Mesenchymal stem cell (in vitro differentiated cells and primary cell): Measurements from ENCODE around the gene DOCK10.

Experiments
- DNase-seq: peaks from one replicate; pipeline ENCODE4 v3.0.0-alpha.2; 2013
- H2AFZ ChIP-seq: one replicate; pipeline ENCODE4 v1.6.1; 2013; ENCODE audit warnings: low read depth, mild to moderate bottlenecking, control low read depth, inconsistent platforms, low read length, moderate library complexity
- H2AK5ac ChIP-seq: 2 replicates; pipeline ENCODE4 v1.6.1; 2013; ENCODE audit warnings: low read length, moderate library complexity, mild to moderate bottlenecking, inconsistent platforms; ENCODE audit not compliant: severe bottlenecking
- H2BK120ac ChIP-seq: one replicate; pipeline ENCODE4 v1.6.1; 2013; ENCODE audit warnings: low read depth, mild to moderate bottlenecking, inconsistent platforms, low read length, moderate library complexity
- H2BK12ac ChIP-seq, 2 experiments: one replicate each; pipeline ENCODE4 v1.6.1; 2013; ENCODE audit warnings: inconsistent platforms in 2 of 2, low read length in 2 of 2, mild to moderate bottlenecking in 2 of 2, moderate library complexity in 2 of 2, control low read depth in 1 of 2
- H2BK15ac ChIP-seq: one replicate; pipeline ENCODE4 v1.6.1; 2013; ENCODE audit warnings: mild to moderate bottlenecking, low read depth, inconsistent platforms; ENCODE audit not compliant: poor library complexity, severe bottlenecking
- H2BK5ac ChIP-seq: 2 replicates; pipeline ENCODE4 v1.6.1; 2013; ENCODE audit warnings: low read depth, mild to moderate bottlenecking, low read length, control low read depth, inconsistent platforms; ENCODE audit not compliant: poor library complexity, severe bottlenecking
- H3K14ac ChIP-seq, 2 experiments: one replicate each; pipeline ENCODE4 v1.6.1; 2013; ENCODE audit warnings: inconsistent platforms in 2 of 2, low read length in 2 of 2, control low read depth in 1 of 2, mild to moderate bottlenecking in 1 of 2, moderate library complexity in 1 of 2
- H3K18ac ChIP-seq, 2 experiments: one replicate each; pipeline ENCODE4 v1.6.1; 2013; ENCODE audit warnings: inconsistent platforms in 2 of 2, low read length in 2 of 2, control low read depth in 1 of 2, low read depth in 1 of 2, mild to moderate bottlenecking in 1 of 2
- H3K23ac ChIP-seq, 2 experiments: one replicate each; pipeline ENCODE4 v1.6.1; 2013; ENCODE audit warnings: inconsistent platforms in 2 of 2, low read length in 2 of 2, mild to moderate bottlenecking in 2 of 2, moderate library complexity in 2 of 2, control low read depth in 1 of 2
- H3K27ac ChIP-seq: 2 replicates; pipeline ENCODE4 v1.5.1; 2013; ENCODE audit warnings: mild to moderate bottlenecking, moderate library complexity, low read length, control low read depth, inconsistent platforms; ENCODE audit not compliant: poor library complexity, severe bottlenecking
- H3K27me3 ChIP-seq, 2 experiments: 2 replicates each; pipeline versions ENCODE4 v1.6.1 to v1.7.0; 2013; ENCODE audit warnings: low read length in 2 of 2, mild to moderate bottlenecking in 2 of 2, moderate library complexity in 2 of 2, control low read depth in 1 of 2, inconsistent platforms in 1 of 2; ENCODE audit not compliant: control insufficient read depth in 1 of 2, insufficient read depth in 1 of 2
- H3K36me3 ChIP-seq, 2 experiments: 2 replicates each; pipeline versions ENCODE4 v1.6.1 to v1.7.0; 2013; ENCODE audit warnings: low read length in 2 of 2, control low read depth in 1 of 2, inconsistent platforms in 1 of 2, low read depth in 1 of 2, mild to moderate bottlenecking in 1 of 2; ENCODE audit not compliant: insufficient read depth in 2 of 2, control insufficient read depth in 1 of 2
- H3K4ac ChIP-seq, 2 experiments: one replicate each; pipeline ENCODE4 v1.6.1; 2013; ENCODE audit warnings: inconsistent platforms in 2 of 2, low read length in 2 of 2, mild to moderate bottlenecking in 2 of 2, moderate library complexity in 2 of 2, control low read depth in 1 of 2, low read depth in 1 of 2
- H3K4me1 ChIP-seq: 2 replicates; pipeline ENCODE4 v1.6.1; 2013; ENCODE audit warnings: low read depth, low read length, control low read depth; ENCODE audit not compliant: control insufficient read depth, insufficient read depth
- H3K4me2 ChIP-seq: 2 replicates; pipeline ENCODE4 v1.6.1; 2013; ENCODE audit warnings: low read length, mild to moderate bottlenecking, inconsistent platforms; ENCODE audit not compliant: poor library complexity, severe bottlenecking
- H3K4me3 ChIP-seq, 2 experiments: 2 replicates each; pipeline versions ENCODE4 v1.5.1 to v1.7.0; 2013; ENCODE audit warnings: low read length in 2 of 2, mild to moderate bottlenecking in 2 of 2, control low read depth in 1 of 2, low read depth in 1 of 2; ENCODE audit not compliant: insufficient read depth in 1 of 2
- H3K79me1 ChIP-seq: replicated peaks from 2 replicates; pipeline ENCODE4 v1.6.1; 2013; ENCODE audit warnings: mild to moderate bottlenecking, control low read depth, low read length, inconsistent platforms; ENCODE audit not compliant: poor library complexity, severe bottlenecking
- H3K9ac ChIP-seq: 2 replicates; pipeline ENCODE4 v1.7.0; 2013; ENCODE audit warnings: mild to moderate bottlenecking, low read length, moderate library complexity
- H3K9me3 ChIP-seq: 2 replicates; pipeline ENCODE4 v1.7.0; 2013; ENCODE audit warnings: mild to moderate bottlenecking, low read length; ENCODE audit not compliant: control insufficient read depth
- H4K8ac ChIP-seq: one replicate; pipeline ENCODE4 v1.6.1; 2013; ENCODE audit warnings: inconsistent platforms, mild to moderate bottlenecking, low read length, moderate library complexity
- H4K91ac ChIP-seq: one replicate; pipeline ENCODE4 v1.6.1; 2013; ENCODE audit warnings: mild to moderate bottlenecking, low read length, inconsistent platforms
- WGBS: methylation state at CpG from one replicate; pipeline ENCODE4 v1.1.7; 2013; ENCODE audit warnings: mixed read lengths; 5-methylcytosine and 5-hydroxymethylcytosine counted together

The DOCK10 gene

DNA sequence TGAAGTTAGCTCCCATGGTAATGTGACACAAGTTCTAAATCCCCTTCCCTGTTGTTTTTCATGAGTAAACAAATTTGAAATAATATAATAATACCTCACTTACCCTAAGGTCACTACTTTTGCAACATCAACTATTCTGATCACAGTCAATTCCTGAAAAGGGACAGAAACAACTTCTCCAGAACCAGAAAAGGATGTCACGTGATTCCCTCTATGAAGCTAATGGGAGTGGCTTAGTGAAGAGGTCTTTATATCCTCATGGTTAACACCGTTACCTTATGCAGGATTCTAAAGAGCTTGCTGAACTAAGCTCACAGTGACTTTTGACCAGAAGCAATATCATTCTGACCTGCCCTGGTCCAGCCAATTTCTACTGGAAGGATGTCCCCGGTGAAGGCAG, 51.6 kb downstream of the DOCK10 start:
- Histone ChIP-seq H2BK12ac (no peak overlapping the region), H3K36me3 (peaks cover 0 to 9% of the 10 kb centered on the region in 2 experiments), H4K8ac (no peak overlapping the region), H3K27ac (no peak overlapping the region), H3K18ac (no peak overlapping the region), H3K4me1 (no peaks in the 10 kb centered on the region), H3K79me1 (peaks cover 18% of the 10 kb centered on the region), H3K9me3 (no peaks in the 10 kb centered on the region), H3K4me2 (no peak overlapping the region), H3K4ac (no peak overlapping the region), H3K27me3 (no peaks in the 10 kb centered on the region), H2BK120ac (no peak overlapping the region), H2AFZ (no peak overlapping the region), H3K9ac (no peak overlapping the region), H3K4me3 (no peak overlapping the region), H4K91ac (no peak overlapping the region), H3K14ac (no peak overlapping the region), H2BK15ac (no peak overlapping the region), H2AK5ac (no peak overlapping the region), H2BK5ac (no peak overlapping the region), H3K23ac (no peak overlapping the region)
- no peak for DNase-seq
- WGBS = 90% methylated on average over 3 of the region's 3 CpGs

DNA sequence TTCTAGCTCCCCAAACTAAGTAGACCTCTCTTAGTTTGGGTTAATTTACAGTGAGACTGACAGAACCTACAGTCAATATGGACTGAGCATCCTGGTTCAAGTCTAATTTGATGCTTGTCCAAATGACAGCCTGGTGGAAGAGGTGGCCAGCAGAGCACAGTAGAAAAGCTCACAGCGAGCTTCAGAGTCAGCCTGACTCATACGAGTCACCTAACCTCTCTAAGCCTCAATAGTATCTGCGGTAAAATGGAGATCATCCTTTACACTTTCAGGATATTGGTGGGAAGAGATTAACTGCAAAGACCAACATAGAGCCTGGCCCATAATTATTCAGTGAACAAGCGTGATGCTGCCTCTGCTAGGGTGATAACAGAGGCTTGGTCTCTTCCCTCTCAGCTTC, 54.5 kb downstream of the DOCK10 start:
- H2BK5ac ChIP-seq = no peak overlapping the region
- no peak overlapping the region for H3K4ac ChIP-seq
- H3K14ac ChIP-seq = no peak overlapping the region
- H2AFZ ChIP-seq = no peak overlapping the region
- H3K23ac ChIP-seq = peak overlapping the region in 1 of 2 experiments; percentile 9
- no peak for DNase-seq
- H3K27ac ChIP-seq = no peak overlapping the region
- H2AK5ac ChIP-seq = no peak overlapping the region
- no peak overlapping the region for H4K8ac ChIP-seq
- 80% methylated on average over 3 of the region's 4 CpGs for WGBS
- H3K79me1 ChIP-seq = peaks cover 14% of the 10 kb centered on the region
- H2BK120ac ChIP-seq = no peak overlapping the region
- H2BK15ac ChIP-seq = no peak overlapping the region
- no peaks in the 10 kb centered on the region for H3K9me3 ChIP-seq
- no peak overlapping the region for H2BK12ac ChIP-seq
- no peak overlapping the region for H4K91ac ChIP-seq
- no peak overlapping the region for H3K18ac ChIP-seq
- H3K4me1 ChIP-seq = peaks cover 2% of the 10 kb centered on the region
- peaks cover 0 to 9% of the 10 kb centered on the region in 2 experiments for H3K36me3 ChIP-seq
- no peaks in the 10 kb centered on the region for H3K27me3 ChIP-seq
- no peak overlapping the region for H3K9ac ChIP-seq
- H3K4me3 ChIP-seq = no peak overlapping the region
- H3K4me2 ChIP-seq = no peak overlapping the region

DNA sequence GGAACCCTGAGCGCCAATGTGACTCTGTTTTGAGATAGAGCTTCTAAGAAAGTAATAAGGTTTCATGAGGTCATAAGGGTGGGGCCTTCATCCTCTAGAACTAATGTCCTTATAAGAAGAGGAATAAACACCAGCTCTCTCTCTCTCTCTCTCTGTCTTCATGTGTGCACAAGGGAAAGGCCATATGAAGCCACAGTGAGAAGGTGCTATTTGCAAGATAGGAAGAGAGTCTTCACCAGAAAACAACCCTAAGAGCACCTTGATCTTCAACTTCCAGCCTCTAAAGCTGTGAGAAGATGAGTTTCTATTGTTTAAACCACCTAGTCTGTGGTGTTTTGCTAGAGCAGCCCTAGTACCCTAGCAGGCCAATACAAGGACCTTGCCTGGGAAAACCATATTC, 55.8 kb downstream of the DOCK10 start:
- WGBS = 85% methylated on average over 1 of the region's 1 CpG
- no peak overlapping the region for H3K4ac ChIP-seq
- no peak for DNase-seq
- no peak overlapping the region for H2BK120ac ChIP-seq
- H4K91ac ChIP-seq = no peak overlapping the region
- H2BK15ac ChIP-seq = no peak overlapping the region
- H2AK5ac ChIP-seq = no peak overlapping the region
- H3K27me3 ChIP-seq = no peaks in the 10 kb centered on the region
- no peak overlapping the region for H4K8ac ChIP-seq
- H3K79me1 ChIP-seq = peaks cover 13% of the 10 kb centered on the region
- H3K14ac ChIP-seq = no peak overlapping the region
- H3K9me3 ChIP-seq = no peaks in the 10 kb centered on the region
- no peak overlapping the region for H2BK12ac ChIP-seq
- no peak overlapping the region for H2AFZ ChIP-seq
- H3K36me3 ChIP-seq = peaks cover 0 to 9% of the 10 kb centered on the region in 2 experiments
- no peak overlapping the region for H2BK5ac ChIP-seq
- no peak overlapping the region for H3K18ac ChIP-seq
- no peak overlapping the region for H3K9ac ChIP-seq
- no peak overlapping the region for H3K4me3 ChIP-seq
- H3K27ac ChIP-seq = no peak overlapping the region
- no peak overlapping the region for H3K23ac ChIP-seq
- H3K4me2 ChIP-seq = no peak overlapping the region
- peaks cover 2% of the 10 kb centered on the region for H3K4me1 ChIP-seq

DNA sequence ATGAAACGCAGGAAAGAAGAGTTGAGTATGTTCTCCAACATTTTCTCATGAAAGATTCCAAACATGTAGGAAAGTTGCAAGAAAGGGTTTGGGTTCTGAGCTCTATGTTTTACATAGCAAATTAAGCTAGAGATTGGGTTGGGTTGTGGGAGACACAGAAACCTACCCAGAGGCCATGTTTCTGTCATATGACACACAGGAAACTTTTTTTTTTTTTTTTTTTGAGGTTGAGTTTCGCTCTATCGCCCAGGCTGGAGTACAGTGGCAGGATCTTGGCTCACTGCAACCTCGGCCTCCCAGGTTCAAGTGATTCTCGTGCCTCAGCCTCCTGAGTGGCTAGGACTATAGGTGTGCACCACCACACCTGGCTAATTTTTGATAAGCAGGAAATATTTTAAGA, 57.6 kb downstream of the DOCK10 start:
- H4K91ac ChIP-seq = no peak overlapping the region
- peak overlapping the region; percentile 88 for H3K9ac ChIP-seq
- no peak overlapping the region for H3K18ac ChIP-seq
- no peak overlapping the region for H2AFZ ChIP-seq
- H3K79me1 ChIP-seq = peaks cover 14% of the 10 kb centered on the region
- H3K23ac ChIP-seq = no peak overlapping the region
- WGBS = 88% methylated on average over 4 of the region's 5 CpGs
- no peak overlapping the region for H2BK15ac ChIP-seq
- no peak overlapping the region for H4K8ac ChIP-seq
- H3K4me2 ChIP-seq = no peak overlapping the region
- no peaks in the 10 kb centered on the region for H3K27me3 ChIP-seq
- H3K4ac ChIP-seq = no peak overlapping the region
- H2BK12ac ChIP-seq = no peak overlapping the region
- H3K27ac ChIP-seq = no peak overlapping the region
- H2BK5ac ChIP-seq = no peak overlapping the region
- no peak overlapping the region for H3K14ac ChIP-seq
- H3K4me1 ChIP-seq = peaks cover 2% of the 10 kb centered on the region
- no peak for DNase-seq
- H3K36me3 ChIP-seq = peaks cover 0 to 3% of the 10 kb centered on the region in 2 experiments
- H2AK5ac ChIP-seq = no peak overlapping the region
- no peaks in the 10 kb centered on the region for H3K9me3 ChIP-seq
- H3K4me3 ChIP-seq = peak overlapping the region in 1 of 2 experiments; percentile 82
- H2BK120ac ChIP-seq = no peak overlapping the region
